ENCODE data around the gene FUT8.

DNA sequence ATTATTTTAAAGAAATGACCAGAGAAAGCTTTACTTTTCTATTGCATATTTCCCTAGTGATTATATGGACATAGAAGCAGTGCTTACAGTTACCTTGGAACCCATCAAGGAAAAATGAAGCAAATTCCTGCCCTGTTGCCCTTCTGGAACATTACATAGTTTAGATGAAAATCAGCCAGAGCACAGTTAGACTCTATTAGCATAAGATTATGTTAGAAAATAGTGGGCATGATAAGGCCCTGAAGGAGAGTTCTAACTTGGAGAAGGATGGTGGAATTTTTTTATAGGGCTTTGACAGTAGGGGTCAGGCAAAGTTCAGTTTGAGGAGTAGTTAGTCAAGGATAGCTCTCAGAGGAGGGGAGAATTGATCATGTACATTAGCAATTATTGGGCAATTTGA, 74.3 kb downstream of the FUT8 start:
- TF ChIP-seq CTCF (IDR thresholded peaks at IDR 0.05) (no peak), POLR2A (IDR thresholded peaks at IDR 0.05) (no peak)
